ENCODE data around the gene SIGLEC6.

DNA sequence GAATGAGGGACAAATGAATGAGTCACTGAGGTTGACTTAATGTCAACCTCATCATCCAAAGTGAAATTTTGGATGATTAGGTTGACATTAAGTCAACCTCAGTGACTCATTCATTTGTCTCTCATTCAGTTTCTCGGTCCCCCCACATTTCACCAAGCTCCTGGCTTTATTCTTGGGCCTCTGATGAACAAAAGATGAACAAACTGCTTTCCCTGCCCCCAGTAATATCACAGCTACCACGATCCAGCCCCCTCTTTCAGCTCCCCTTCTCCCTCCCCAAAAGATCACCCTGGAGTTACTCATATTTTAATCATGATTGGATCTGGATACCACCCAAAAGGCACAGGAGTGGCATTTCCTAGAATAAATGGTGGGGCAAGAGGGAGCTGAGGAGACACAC lies 42.4 kb downstream of the SIGLEC6 start:
- TF ChIP-seq, protein P1, sequence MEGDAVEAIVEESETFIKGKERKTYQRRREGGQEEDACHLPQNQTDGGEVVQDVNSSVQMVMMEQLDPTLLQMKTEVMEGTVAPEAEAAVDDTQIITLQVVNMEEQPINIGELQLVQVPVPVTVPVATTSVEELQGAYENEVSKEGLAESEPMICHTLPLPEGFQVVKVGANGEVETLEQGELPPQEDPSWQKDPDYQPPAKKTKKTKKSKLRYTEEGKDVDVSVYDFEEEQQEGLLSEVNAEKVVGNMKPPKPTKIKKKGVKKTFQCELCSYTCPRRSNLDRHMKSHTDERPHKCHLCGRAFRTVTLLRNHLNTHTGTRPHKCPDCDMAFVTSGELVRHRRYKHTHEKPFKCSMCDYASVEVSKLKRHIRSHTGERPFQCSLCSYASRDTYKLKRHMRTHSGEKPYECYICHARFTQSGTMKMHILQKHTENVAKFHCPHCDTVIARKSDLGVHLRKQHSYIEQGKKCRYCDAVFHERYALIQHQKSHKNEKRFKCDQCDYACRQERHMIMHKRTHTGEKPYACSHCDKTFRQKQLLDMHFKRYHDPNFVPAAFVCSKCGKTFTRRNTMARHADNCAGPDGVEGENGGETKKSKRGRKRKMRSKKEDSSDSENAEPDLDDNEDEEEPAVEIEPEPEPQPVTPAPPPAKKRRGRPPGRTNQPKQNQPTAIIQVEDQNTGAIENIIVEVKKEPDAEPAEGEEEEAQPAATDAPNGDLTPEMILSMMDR (IDR thresholded peaks at IDR 0.05), result no peak
- TF ChIP-seq POLR2AphosphoS5 (IDR thresholded peaks at IDR 0.05), result no peak

All from transverse colon (tissue), 4 donors.